ENCODE data around the gene SPATS1.

SPATS1 gene

DNA sequence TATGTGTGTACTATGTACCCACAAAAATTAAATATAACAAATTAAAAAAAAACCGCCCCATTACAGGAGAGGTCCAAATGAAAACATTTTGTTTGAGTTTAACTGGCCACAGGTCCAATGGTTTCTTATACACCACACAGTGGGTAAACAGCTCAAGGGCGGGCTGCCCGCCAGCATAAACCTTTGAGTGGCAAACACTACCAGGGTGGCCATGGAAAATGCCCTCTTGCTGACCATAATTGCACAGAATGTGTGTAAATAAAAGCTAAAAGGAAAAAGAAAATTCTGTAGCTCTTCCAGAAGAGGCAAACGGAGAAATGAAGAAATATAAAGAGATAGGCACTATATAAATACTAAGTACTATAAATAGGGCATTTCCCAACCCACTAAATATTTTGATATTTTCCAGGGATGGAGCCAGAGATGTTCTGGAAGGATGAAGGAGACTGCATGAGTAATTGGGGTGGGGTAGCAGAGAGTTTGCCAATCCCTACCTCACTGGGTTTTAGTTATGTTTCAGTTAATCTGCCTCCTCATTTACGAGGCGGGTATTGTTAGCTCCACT lies 44.0 kb downstream of the SPATS1 start:
- Histone ChIP-seq H3K27me3 (ENCODE audit: control insufficient read depth in 1 of 2, insufficient read depth in 1 of 2, low read length in 2 of 2) (no peaks in the 10 kb centered on the region), H3K79me1 (replicated peaks; ENCODE audit: low read length, poor library complexity, severe bottlenecking) (peaks cover under 1% of the 10 kb centered on the region), H3K36me3 (ENCODE audit: control insufficient read depth in 1 of 2, insufficient read depth in 2 of 2, low read depth in 1 of 2, low read length in 2 of 2) (peaks cover 0 to 8% of the 10 kb centered on the region in 2 experiments), H4K91ac (ENCODE audit: low read length) (no peak overlapping the region), H2BK120ac (ENCODE audit: low read depth, low read length) (no peak overlapping the region), H3K23ac (ENCODE audit: low read length in 2 of 2) (no peak overlapping the region), H3K18ac (ENCODE audit: low read depth in 1 of 2, low read length in 2 of 2) (no peak overlapping the region), H3K27ac (ENCODE audit: low read length, poor library complexity, severe bottlenecking) (no peak overlapping the region), H3K9me3 (ENCODE audit: control insufficient read depth, low read length) (no peaks in the 10 kb centered on the region), H3K4me2 (ENCODE audit: low read length, poor library complexity, severe bottlenecking) (peak overlapping the region; percentile 84), H3K4me1 (ENCODE audit: control insufficient read depth, insufficient read depth, low read depth, low read length) (peaks cover 3% of the 10 kb centered on the region), H3K4ac (ENCODE audit: low read depth in 1 of 2, low read length in 2 of 2) (no peak overlapping the region), H3K14ac (ENCODE audit: low read length in 2 of 2) (no peak overlapping the region), H4K8ac (ENCODE audit: low read length) (no peak overlapping the region), H2BK15ac (ENCODE audit: low read depth, poor library complexity, severe bottlenecking) (no peak overlapping the region), H2AK5ac (ENCODE audit: low read length, severe bottlenecking) (no peak overlapping the region), H2AFZ (ENCODE audit: low read depth, low read length) (peak overlapping the region; percentile 59), H2BK5ac (ENCODE audit: low read depth, low read length, poor library complexity, severe bottlenecking) (no peak overlapping the region), H3K9ac (ENCODE audit: low read length) (peak overlapping the region; percentile 96), H3K4me3 (ENCODE audit: insufficient read depth in 1 of 2, low read depth in 1 of 2, low read length in 2 of 2) (peak overlapping the region in 1 of 2 experiments; percentile 92), H2BK12ac (ENCODE audit: low read length in 2 of 2) (no peak overlapping the region)
- no peak for DNase-seq
- 91% methylated on average over 5 of the region's 6 CpGs for WGBS

DNA sequence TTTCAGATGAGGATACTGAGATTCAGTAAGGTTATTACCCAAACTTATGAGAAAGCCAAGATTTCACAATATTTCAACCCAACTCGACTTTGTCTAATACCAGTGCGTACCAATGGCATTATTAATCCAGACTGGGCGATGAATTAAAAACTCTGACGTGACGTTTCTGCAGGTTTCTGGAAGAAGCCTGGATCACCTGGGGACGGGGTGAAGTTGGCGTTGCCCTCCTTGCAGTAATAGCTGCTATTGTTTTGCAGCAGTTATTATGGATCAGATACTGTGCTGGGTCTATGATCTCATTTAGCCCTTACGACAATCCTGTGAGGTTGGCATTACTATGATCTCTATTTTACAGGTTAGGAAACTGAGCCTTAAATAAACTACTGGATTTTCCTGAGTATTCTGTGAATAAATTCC lies 44.5 kb downstream of the SPATS1 start:
- Histone ChIP-seq H4K91ac (ENCODE audit: low read length) (peak overlapping the region; percentile 57), H3K9me3 (ENCODE audit: control insufficient read depth, low read length) (no peaks in the 10 kb centered on the region), H3K4me1 (ENCODE audit: control insufficient read depth, insufficient read depth, low read depth, low read length) (peaks cover 7% of the 10 kb centered on the region), H2BK15ac (ENCODE audit: low read depth, poor library complexity, severe bottlenecking) (no peak overlapping the region), H3K4ac (ENCODE audit: low read depth in 1 of 2, low read length in 2 of 2) (peak overlapping the region in 1 of 2 experiments; percentile 57), H3K36me3 (ENCODE audit: control insufficient read depth in 1 of 2, insufficient read depth in 2 of 2, low read depth in 1 of 2, low read length in 2 of 2) (peaks cover 5 to 13% of the 10 kb centered on the region in 2 experiments), H3K79me1 (replicated peaks; ENCODE audit: low read length, poor library complexity, severe bottlenecking) (peaks cover 5% of the 10 kb centered on the region), H2BK5ac (ENCODE audit: low read depth, low read length, poor library complexity, severe bottlenecking) (no peak overlapping the region), H3K4me2 (ENCODE audit: low read length, poor library complexity, severe bottlenecking) (peak overlapping the region; percentile 84), H2BK12ac (ENCODE audit: low read length in 2 of 2) (no peak overlapping the region), H3K23ac (ENCODE audit: low read length in 2 of 2) (no peak overlapping the region), H2BK120ac (ENCODE audit: low read depth, low read length) (no peak overlapping the region), H3K9ac (ENCODE audit: low read length) (peak overlapping the region; percentile 96), H4K8ac (ENCODE audit: low read length) (peak overlapping the region; percentile 86), H3K4me3 (ENCODE audit: insufficient read depth in 1 of 2, low read depth in 1 of 2, low read length in 2 of 2) (peak overlapping the region; percentile 11 to 92), H3K14ac (ENCODE audit: low read length in 2 of 2) (no peak overlapping the region), H3K18ac (ENCODE audit: low read depth in 1 of 2, low read length in 2 of 2) (peak overlapping the region in 1 of 2 experiments; percentile 58), H2AK5ac (ENCODE audit: low read length, severe bottlenecking) (no peak overlapping the region), H3K27ac (ENCODE audit: low read length, poor library complexity, severe bottlenecking) (peak overlapping the region; percentile 81), H2AFZ (ENCODE audit: low read depth, low read length) (peak overlapping the region; percentile 59), H3K27me3 (ENCODE audit: control insufficient read depth in 1 of 2, insufficient read depth in 1 of 2, low read length in 2 of 2) (no peaks in the 10 kb centered on the region)
- WGBS, result 36% methylated on average over 7 of the region's 8 CpGs
- DNase-seq, result no peak

DNA sequence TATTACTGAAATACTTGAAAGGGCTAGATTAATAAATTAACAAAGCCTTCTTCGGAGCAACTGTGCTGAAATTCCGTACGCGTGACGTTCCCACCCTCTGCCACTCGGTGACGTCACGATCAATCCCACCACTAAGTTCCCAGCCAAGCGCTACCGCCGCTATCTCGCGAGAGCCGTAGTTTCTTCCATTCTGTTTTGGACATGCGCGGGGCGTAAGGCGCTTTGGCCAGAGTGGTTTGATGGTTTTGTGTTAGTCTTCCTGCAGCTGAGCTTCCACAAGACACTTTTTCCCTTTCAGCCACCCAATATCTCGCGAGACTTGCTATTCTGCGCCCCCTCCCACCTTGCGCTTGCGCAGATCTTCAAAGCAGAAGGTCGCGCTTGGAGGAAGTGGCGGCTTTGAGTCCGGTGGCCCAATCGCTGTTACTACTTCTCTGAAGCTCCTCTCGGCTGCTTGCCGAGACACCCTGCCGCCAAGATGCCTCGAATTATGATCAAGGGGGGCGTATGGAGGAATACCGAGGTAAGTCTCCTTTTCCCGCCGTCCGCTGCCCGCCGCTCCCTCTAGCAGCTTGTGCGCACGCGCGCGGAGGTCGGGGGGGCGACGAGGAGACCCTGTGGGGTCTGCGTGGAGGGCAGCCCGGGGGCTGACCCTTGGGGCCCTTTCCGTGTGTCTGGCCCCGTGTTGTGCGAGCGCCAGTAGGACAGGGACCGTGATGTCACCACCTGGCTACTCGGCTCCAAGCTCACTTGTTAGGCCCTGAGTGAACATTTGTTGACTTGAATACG lies 45.1 kb downstream of the SPATS1 start, which contains the start of gene CDC5L:
Gene CDC5L (plus strand): TSS at position 361 of the 789 bp plus-strand sequence. CDS start 118 bp downstream, at position 479.
- H2BK12ac ChIP-seq (ENCODE audit: low read length in 2 of 2), result no peak within 1 kb of the TSS
- no peak within 1 kb of the TSS for H2BK120ac ChIP-seq (ENCODE audit: low read depth, low read length)
- DNase-seq, result peak; percentile 99
- H3K23ac ChIP-seq (ENCODE audit: low read length in 2 of 2), result peak within 1 kb of the TSS in 1 of 2 experiments; percentile 63
- H3K27me3 ChIP-seq (ENCODE audit: control insufficient read depth in 1 of 2, insufficient read depth in 1 of 2, low read length in 2 of 2), result no peaks in the 10 kb centered on the region
- no peaks in the 10 kb centered on the region for H3K9me3 ChIP-seq (ENCODE audit: control insufficient read depth, low read length)
- H2AK5ac ChIP-seq (ENCODE audit: low read length, severe bottlenecking), result no peak within 1 kb of the TSS
- peaks cover 7% of the 10 kb centered on the region for H3K4me1 ChIP-seq (ENCODE audit: control insufficient read depth, insufficient read depth, low read depth, low read length)
- peak within 1 kb of the TSS; percentile 57 for H4K91ac ChIP-seq (ENCODE audit: low read length)
- H3K18ac ChIP-seq (ENCODE audit: low read depth in 1 of 2, low read length in 2 of 2), result peak within 1 kb of the TSS; percentile 58 to 97
- H2AFZ ChIP-seq (ENCODE audit: low read depth, low read length), result peak within 1 kb of the TSS; percentile 75
- H3K4me3 ChIP-seq (ENCODE audit: insufficient read depth in 1 of 2, low read depth in 1 of 2, low read length in 2 of 2), result peak within 1 kb of the TSS; percentile 67 to 92
- H3K79me1 ChIP-seq (replicated peaks; ENCODE audit: low read length, poor library complexity, severe bottlenecking), result peaks cover 7% of the 10 kb centered on the region
- H4K8ac ChIP-seq (ENCODE audit: low read length), result peak within 1 kb of the TSS; percentile 86
- no peak within 1 kb of the TSS for H2BK15ac ChIP-seq (ENCODE audit: low read depth, poor library complexity, severe bottlenecking)
- H3K36me3 ChIP-seq (ENCODE audit: control insufficient read depth in 1 of 2, insufficient read depth in 2 of 2, low read depth in 1 of 2, low read length in 2 of 2), result peaks cover 5 to 19% of the 10 kb centered on the region in 2 experiments
- under 1% methylated on average over 44 of the region's 56 CpGs for whole genome bisulfite sequencing
- H3K14ac ChIP-seq (ENCODE audit: low read length in 2 of 2), result no peak within 1 kb of the TSS
- peak within 1 kb of the TSS; percentile 57 to 94 for H3K4ac ChIP-seq (ENCODE audit: low read depth in 1 of 2, low read length in 2 of 2)
- H2BK5ac ChIP-seq (ENCODE audit: low read depth, low read length, poor library complexity, severe bottlenecking), result peak within 1 kb of the TSS; percentile 12
- peak within 1 kb of the TSS; percentile 96 for H3K9ac ChIP-seq (ENCODE audit: low read length)
- peak within 1 kb of the TSS; percentile 81 for H3K27ac ChIP-seq (ENCODE audit: low read length, poor library complexity, severe bottlenecking)
- peak within 1 kb of the TSS; percentile 88 for H3K4me2 ChIP-seq (ENCODE audit: low read length, poor library complexity, severe bottlenecking)

DNA sequence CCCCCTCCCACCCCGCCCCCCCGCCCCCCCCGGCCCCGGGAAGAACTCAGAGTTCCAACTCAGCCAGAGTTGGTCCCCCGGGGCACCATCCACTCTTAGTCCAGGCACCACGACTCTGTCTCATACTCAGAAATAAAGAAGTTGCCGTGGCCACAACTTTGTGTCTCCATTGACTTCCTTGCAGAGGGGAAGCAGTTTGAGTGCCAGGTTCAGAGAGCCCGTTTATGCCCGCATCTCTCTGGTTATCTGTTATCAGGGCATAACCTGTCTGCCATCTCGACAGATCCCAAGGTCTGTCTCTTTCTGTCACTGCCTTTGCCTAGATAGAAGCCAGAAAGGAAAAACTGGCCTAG lies 45.7 kb downstream of the SPATS1 start:
- Histone ChIP-seq H3K23ac (ENCODE audit: low read length in 2 of 2) (peak overlapping the region in 1 of 2 experiments; percentile 63), H2BK15ac (ENCODE audit: low read depth, poor library complexity, severe bottlenecking) (no peak overlapping the region), H3K9me3 (ENCODE audit: control insufficient read depth, low read length) (no peaks in the 10 kb centered on the region), H2BK5ac (ENCODE audit: low read depth, low read length, poor library complexity, severe bottlenecking) (no peak overlapping the region), H4K8ac (ENCODE audit: low read length) (no peak overlapping the region), H3K36me3 (ENCODE audit: control insufficient read depth in 1 of 2, insufficient read depth in 2 of 2, low read depth in 1 of 2, low read length in 2 of 2) (peaks cover 5 to 25% of the 10 kb centered on the region in 2 experiments), H3K4me1 (ENCODE audit: control insufficient read depth, insufficient read depth, low read depth, low read length) (peaks cover 7% of the 10 kb centered on the region), H2AK5ac (ENCODE audit: low read length, severe bottlenecking) (no peak overlapping the region), H3K18ac (ENCODE audit: low read depth in 1 of 2, low read length in 2 of 2) (no peak overlapping the region), H3K9ac (ENCODE audit: low read length) (peak overlapping the region; percentile 96), H3K4ac (ENCODE audit: low read depth in 1 of 2, low read length in 2 of 2) (no peak overlapping the region), H3K79me1 (replicated peaks; ENCODE audit: low read length, poor library complexity, severe bottlenecking) (peaks cover 8% of the 10 kb centered on the region), H2AFZ (ENCODE audit: low read depth, low read length) (no peak overlapping the region), H2BK12ac (ENCODE audit: low read length in 2 of 2) (no peak overlapping the region), H3K14ac (ENCODE audit: low read length in 2 of 2) (no peak overlapping the region), H3K4me2 (ENCODE audit: low read length, poor library complexity, severe bottlenecking) (peak overlapping the region; percentile 88), H2BK120ac (ENCODE audit: low read depth, low read length) (no peak overlapping the region), H3K4me3 (ENCODE audit: insufficient read depth in 1 of 2, low read depth in 1 of 2, low read length in 2 of 2) (peak overlapping the region; percentile 67 to 92), H3K27me3 (ENCODE audit: control insufficient read depth in 1 of 2, insufficient read depth in 1 of 2, low read length in 2 of 2) (no peaks in the 10 kb centered on the region), H3K27ac (ENCODE audit: low read length, poor library complexity, severe bottlenecking) (no peak overlapping the region), H4K91ac (ENCODE audit: low read length) (no peak overlapping the region)
- WGBS, result 2% methylated on average over 5 of the region's 10 CpGs
- no peak for DNase-seq

Data from mesenchymal stem cell (in vitro differentiated cells and primary cell).